Measurements from ENCODE around the gene ZNF490.
A peak's percentile ranks its signal among the peaks of the same experiment; 100 is the strongest.
"Not testable (repeated sequence)": the region's sequence is repeated elsewhere in the genome, so short reads cannot be mapped to it uniquely, and the experiment has no call there.

ZNF490 gene

DNA sequence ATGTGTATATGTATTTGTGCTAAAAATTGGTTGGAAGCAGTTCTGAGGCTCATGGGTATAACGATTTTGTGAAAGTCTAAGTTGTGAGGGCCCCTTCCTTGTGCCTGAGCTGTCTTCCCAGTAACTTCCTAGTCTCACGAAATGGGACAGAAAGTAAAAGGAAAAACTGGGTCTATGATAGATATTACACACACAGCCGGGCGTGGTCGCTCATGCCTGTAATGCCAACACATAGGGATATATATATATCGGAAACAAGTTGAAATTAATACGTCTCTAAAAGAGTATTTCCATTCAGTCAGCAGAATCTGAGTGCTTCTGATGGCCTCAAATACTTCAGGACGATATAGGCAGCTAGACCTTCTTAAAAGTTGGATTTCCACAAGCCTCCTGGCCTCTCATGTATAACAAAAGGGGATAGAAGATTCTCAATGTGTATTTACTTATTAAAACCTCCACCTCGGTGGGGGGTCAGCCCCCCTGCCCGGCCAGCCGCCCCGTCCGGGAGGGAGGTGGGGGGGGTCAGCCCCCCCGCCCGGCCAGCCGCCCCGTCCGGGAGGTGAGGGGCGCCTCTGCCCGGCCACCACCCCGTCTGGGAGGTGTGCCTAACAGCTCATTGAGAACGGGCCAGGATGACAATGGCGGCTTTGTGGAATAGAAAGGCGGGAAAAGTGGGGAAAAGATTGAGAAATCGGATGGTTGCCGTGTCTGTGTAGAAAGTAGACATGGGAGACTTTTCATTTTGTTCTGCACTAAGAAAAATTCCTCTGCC is 10.8 kb upstream of the ZNF490 start:
- not testable (repeated sequence) for DNase-seq

DNA sequence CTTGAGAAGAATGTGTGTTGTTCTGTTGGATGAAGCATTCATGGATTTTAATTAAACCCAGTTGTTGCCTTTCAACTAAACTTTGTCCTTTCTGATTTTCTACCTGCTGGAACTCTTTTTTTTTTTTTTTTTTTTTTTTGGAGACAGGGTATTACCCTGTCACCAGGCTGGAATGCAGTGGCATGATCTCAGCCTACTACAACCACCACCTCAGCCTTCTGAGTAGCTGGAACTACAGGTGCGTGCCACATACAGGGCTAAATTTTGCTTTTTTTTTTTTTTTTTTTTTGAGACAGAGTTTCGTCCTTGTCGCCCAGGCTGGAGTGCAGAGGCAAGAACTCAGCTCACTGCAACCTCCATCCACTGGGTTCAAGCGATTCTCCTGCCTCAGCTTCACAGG is 7.0 kb upstream of the ZNF490 start:
- DNase-seq: no peak

GRCh38 chr19:12611361-12611699 is 717 bp upstream of the ZNF490 start:
- no peak for DNase-seq

DNA sequence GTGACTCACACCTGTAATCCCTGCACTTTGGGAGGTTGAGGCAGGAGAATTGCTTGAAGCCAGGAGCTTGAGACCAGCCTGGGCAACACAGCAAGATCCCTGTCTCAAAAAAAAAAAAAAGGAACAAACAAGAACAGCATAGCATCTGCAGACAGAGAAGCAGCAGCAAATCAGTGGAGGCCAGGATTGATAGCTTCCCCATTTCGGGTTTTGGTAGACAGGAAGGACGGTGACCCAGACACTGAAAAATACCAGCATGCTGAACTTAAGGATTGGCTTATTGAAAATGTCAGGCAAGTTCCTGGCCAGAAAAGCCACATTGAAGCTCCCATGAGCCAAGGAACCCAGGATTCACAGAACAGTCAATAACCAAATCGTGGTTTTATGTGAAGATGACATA is 3.0 kb downstream of the ZNF490 start:
- no peak for DNase-seq

DNA sequence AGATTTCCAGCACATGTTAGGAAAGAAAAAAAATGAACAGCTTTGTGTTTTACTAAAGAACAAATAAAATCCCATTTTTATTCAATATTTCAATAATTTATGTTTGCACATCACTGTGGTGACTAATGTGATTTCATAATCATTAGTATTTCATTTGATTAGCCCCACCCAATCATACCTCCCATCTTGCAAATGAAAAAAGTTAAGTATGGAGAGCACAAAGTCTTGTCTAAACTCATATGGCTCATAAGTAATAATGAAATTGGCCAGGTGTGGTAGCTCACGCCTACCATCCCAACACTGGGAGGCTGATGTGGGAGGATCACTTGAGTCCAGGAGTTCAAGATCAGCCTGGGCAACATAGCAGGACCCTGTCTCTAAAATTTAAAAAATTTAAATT is 3.8 kb downstream of the ZNF490 start:
- DNase-seq: no peak

GRCh38 chr19:12603714-12604113 is 6.9 kb downstream of the ZNF490 start:
- peak; percentile 45 for DNase-seq

DNA sequence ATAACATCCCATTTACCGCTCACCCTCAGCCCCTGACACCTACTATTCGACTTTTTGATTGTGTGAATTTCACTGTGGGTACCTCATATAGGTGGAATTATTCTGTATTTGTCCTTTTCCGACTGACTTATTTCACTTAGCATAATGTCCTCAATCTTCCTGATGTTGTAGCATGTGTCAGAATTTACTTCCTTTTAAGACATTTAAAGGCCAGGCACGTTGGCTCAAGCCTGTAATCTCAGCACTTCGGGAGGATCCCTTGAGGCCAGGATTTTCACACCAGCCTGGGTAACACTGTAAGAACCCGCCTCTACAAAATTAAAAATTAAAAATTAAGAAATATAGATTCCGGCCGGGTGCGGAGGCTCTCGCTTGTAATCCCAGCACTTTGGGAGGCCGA is 13.0 kb downstream of the ZNF490 start:
- no peak for DNase-seq

GRCh38 chr19:12596927-12597548 is 13.6 kb downstream of the ZNF490 start:
- no peak for DNase-seq

DNA sequence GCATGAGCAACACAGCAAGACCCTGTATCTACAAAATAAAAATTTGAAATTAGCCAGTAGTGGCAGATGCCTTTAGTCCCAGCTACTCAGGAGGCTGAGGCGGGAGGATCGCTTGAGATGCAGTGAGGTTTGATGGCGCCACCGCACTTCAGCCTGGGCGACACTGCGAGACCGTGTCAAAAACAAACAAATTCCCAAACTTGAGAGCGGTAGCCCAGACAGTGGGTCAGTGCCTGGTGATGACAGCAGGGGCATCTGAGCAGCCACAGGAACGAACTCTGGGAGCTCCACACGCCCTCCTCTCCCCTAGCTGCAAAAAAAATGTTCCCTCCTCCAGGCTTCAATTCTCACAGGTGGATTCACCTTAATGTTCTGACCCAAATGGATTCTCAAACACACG is 14.1 kb downstream of the ZNF490 start:
- no peak for DNase-seq

DNA sequence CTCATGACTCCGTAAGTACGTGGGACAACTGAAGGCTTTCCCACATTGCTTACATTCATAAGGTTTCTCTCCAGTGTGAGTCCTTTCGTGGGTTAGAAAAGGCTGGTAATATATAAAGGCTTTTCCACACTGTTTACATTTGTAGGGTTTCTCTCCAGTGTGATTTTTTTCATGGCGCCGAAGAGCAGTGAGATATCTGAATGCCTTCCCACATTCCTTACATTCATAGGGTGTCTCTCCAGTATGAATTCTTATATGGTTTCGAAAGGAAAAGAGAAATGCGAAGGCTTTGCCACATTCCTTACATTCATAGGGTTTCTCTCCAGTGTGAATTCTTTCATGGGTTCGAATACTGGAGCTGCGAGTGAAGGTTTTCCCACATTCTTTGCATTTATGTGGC is 29.5 kb downstream of the ZNF490 start:
- no peak for DNase-seq

GRCh38 chr19:12580180-12580694 is 30.4 kb downstream of the ZNF490 start:
- DNase-seq: no peak

DNA sequence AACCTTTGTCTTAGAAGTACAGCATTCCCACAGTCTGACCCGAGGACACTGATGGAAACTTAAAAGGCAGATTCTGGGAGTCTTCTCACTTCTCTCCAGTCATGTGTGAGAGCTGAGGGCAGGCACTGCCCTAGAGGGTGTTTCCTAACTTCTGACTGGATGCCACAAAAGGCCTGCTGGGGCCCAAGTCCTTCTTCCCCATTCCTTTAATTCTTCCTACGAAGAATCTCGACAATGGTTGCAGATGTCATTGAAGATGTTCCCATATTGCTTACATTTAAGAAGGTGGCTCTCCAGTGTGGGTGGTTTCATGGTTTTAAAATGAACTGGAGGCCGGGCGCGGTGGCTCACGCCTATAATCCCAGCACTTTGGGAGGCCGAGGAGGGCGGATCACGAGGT is 32.0 kb downstream of the ZNF490 start:
- DNase-seq: no peak

DNA sequence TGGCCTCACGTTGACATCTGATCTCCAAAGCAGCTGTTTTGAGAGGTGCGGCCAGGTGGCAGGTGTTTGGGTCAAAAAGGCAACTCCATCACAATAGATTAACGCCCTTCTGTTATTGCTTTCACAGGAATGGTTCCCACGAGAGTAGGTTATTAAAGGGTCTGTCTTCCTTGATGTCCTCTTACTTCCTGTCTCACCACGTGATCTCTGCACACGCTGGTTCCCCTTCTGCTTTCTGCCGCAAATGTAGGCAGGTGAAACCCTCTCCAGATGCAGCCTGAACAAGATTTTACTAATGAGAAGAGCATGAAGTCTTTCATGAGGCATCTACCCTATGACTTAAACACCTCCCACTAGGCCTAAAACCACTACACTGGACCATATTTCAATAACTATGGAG is 36.6 kb downstream of the ZNF490 start:
- no peak for DNase-seq

GRCh38 chr19:12567951-12568350 is 42.7 kb downstream of the ZNF490 start:
- DNase-seq: no peak

DNA sequence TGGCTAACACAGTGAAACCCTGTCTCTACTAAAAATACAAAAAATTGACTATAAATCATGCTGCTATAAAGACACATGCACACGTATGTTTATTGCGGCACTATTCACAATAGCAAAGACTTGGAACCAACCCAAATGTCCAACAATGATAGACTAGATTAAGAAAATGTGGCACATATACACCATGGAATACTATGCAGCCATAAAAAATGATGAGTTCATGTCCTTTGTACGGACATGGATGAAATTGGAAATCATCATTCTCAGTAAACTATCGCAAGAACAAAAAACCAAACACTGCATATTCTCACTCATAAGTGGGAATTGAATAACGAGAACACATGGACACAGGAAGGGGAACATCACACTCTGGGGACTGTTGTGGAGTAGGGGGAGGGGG is 44.2 kb downstream of the ZNF490 start:
- DNase-seq: not testable (repeated sequence)

GRCh38 chr19:12564016-12564664 is 46.5 kb downstream of the ZNF490 start:
- DNase-seq: peak; percentile 93

DNA sequence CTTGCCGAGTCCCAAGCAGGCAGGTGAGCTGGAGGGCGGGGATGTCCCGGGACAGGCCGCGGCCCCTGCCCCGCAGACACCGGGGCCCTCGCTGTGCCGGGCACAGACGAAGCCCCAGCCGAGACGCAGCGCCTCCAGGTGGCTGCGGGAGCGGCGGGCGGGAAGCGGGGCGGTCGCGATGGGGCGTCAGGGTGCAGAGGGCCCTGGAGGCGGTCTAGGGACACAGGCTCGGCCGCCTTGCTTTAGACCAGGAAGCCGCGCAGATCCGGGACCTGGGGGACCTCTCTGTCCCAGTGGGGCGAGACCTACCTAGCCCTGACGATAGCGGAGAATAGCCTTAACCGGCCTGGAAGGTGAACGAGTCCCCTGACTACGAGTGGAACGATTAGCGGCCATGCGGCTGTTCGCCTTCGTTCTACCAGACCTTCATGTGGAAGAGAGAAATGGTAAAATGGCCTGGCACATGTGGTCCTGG is 55.1 kb downstream of the ZNF490 start:
- DNase-seq: no peak

DNA sequence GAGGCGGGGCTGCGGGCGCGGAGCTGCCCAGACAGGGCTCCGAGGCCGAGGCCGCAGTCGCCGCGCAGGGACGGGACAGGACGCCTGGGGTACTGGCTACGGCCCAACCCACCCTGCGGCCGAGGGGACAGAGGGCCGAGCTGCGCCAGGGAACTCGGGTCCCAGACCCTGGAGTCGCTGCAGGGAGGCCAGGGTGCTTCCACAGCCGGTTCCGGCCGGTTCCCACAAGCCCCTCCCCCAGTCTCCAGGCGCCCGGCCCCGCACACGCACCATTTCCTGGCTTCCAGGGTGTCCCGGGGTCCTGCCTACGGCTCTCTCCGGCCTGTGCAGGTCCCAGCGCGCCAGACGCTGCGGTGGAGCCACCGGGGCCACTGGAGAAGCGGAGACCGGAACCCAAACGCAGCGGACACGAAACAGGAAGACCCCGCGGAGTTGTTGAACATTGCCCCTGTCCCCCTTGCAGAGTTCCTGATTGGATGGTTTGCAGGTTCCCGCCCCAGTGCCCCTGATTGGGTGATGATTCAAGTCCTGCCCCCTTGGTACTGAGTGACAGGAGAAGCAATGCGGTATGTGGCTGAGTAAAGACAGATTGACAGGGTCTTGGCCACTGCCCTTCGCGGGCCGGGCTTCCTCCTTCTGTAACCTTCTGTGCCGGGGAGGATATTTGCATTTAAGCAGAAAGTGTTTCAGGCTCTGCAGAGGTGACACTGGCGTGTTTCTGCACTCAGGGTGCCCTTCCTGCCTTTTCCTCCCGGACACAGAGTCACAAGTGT is 59.4 kb downstream of the ZNF490 start, which contains the start of gene ZNF564:
ZNF564 (minus strand) TSS at position 423 of the 773 bp plus-strand sequence; CDS start at position 273, 150 bp downstream.
- peak; percentile 97 for DNase-seq

- no peak for DNase-seq
Observed at GRCh38 chr19:12546903-12547302, 63.7 kb downstream of the ZNF490 start.

DNA sequence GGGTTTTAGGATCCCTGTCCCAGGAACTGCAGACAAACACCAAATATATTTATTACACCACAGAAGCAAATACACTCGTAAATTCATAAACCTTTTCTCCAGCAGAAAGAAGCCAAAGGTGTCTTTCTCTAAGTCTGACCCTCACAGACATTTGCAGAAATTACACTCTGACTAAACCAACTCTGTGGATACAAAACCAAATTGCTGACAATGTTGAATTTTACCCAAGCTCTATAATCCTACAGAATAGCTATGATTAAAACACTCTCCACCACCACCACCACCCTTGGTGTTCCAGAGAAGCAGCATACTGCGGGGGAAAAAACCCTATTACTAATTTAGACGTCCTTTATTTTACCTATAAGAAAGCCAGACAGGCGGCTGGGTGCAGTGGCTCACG is 64.5 kb downstream of the ZNF490 start:
- no peak for DNase-seq

DNA sequence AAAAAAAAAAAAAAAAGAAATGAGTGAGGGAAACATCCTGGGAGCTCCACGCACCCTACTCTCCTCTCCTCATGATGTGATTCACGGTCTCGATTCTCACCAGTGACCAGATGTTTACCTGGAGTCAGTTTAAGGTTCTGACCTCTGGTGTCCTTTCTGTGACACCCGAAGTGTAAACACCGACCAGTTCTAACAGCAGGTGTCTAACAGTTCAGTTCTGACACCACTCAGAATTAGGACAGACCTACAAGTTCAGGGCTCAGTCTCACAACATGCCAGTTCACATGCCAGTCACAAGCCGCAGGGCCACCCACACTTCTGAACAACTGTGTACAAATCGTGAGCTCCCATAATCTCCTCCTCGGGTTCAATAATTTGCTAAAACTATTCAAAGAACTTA is 65.3 kb downstream of the ZNF490 start:
- no peak for DNase-seq

GRCh38 chr19:12544401-12544876 is 66.2 kb downstream of the ZNF490 start:
- DNase-seq: no peak

GRCh38 chr19:12543855-12544254 is 66.8 kb downstream of the ZNF490 start:
- no peak for DNase-seq
